Mucosa of gallbladder (tissue), 1 donor: Measurements from ENCODE around the gene ZYG11A. TPM values are rescaled to one million over a fixed set of nuclear protein-coding genes. Genes with fewer than 3 reads are reported as not detected.

Source experiments
- DNase-seq: peaks from one replicate; pipeline ENCODE4 v3.0.0-alpha.2; 2020; ENCODE audit warnings: low spot score
- total RNA-seq: library from RNA; stranded (reverse); gene quantifications from one replicate; pipeline ENCODE4 v1.2.1, GENCODE V29; 2021
- donor health status: DM: no; HTN: no; CAD: no.

Gene ZYG11A
- total RNA-seq, 1 donor from 2014 or later: 0.09 TPM

DNA sequence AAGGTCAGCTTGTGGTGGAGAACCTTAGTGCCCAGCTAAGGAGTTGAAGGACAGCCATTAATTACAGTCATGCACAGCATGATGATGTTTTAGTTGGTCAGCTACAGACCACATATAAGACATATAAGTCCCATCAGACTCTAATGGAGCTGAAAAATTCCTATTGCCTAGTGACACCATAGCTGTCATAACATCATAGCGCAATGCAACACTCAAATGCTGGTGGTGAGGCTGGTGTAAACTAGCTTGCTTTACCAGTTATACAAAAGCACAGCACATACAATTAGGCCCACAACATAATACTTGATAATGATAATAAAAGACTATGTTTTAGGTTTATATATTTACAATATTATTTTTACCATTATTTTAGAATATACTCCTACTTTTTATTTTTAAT is 75.0 kb downstream of the ZYG11A start:
- DNase-seq: no peak

DNA sequence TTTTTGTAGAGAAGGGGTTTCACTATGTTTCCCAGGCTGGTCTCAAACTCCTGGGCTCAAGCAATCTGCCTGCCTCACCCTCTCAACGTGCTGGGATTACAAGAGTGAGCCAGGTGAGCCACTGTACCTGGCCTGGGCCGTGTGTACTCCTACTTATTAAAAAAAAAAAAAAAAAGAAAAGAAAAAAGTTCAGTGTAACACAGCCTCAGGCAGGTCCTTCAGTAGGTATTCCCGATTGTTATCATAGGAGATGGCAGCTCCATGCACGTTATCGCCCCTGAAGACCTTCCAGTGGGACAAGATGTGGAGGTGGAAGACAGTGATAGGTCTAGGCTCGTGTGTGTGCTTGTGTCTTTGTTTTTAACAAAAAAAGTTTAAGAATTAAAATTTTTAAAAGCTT is 75.6 kb downstream of the ZYG11A start:
- no peak for DNase-seq

GRCh38 chr1:52919051-52919722 is 76.6 kb downstream of the ZYG11A start:
- no peak for DNase-seq

DNA sequence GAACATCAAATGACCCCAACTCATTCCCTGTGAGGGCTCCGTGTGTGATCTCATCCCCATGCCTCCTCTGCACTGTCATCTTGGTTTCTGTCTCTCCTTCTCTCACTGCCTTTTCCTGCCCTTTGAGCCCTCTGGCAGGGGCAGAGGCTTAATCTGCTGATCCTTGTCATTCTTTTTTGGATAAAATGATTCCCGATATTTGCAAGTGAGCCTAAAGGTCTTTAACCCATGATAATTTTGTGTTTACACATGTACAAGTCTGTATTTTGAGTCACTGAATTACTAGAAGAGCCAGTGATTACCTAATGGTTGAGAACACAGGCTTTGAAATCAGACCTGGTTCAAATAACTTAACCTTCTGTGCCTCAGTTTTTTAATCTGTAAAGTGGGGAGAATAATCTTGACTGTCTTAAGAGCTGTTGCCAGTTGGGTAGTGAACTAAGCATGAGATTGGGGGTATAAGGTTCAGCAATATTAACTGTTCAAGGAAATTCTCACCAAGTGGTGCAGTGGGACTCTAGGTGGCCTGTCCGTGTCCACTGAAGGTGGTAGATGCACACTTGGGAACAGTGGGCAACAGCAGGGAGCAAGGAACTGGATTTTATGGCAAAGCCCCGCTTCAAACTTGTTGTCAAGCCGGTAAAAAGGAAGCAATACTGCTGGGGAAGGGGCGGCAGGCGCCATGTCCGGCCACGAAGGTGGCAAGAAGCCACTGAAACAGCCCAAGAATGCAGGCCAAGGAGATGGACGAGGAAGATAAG is 77.3 kb downstream of the ZYG11A start:
- DNase-seq: no peak

GRCh38 chr1:52920791-52921291 is 78.3 kb downstream of the ZYG11A start:
- no peak for DNase-seq

- DNase-seq: no peak
These were observed 83.0 kb downstream of the ZYG11A start for GRCh38 chr1:52925571-52926005.

GRCh38 chr1:52926864-52927211 is 84.3 kb downstream of the ZYG11A start:
- no peak for DNase-seq

DNA sequence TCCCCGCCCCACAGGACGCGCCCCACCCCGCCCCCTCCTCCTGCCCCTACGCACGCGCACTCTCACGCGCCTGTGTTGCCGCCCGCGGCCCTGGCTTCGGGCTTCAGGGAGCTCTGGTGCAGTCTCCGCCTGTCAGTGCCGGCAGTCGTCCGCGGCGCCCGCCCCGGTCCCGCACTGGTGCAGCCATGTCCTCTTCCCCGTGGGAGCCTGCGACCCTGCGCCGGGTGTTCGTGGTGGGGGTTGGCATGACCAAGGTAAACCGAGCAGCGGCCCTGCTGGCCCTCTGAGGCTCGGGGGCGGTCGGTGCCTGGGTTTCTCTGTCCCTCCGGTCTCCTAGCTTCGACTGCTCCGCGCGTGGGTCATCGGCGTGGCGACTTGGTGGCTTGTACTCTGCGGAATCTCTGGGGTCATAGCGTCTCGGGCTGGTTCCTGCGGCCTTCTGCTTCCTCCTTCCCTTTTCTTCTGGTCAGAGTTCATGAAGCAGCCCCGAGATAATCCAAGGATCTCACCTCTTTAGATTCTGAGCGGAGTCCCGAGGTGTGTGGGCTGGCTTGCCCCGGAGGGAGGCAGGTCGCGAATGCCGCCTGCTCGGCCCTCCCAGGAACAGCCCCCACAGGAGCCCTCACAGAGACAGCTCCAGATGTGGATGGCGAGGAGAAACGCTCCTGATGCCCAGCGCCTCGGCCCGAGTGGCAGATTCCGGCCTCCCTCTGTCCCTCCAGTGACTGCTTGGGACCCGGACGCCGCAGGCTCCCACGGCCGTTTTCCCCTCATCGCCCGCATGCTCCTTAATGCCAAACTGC is 84.9 kb downstream of the ZYG11A start, which contains the start of gene SCP2:
Gene SCP2 (plus strand): TSS at position 65 of the 803 bp plus-strand sequence. CDS start 121 bp downstream, at position 186.
- peak; percentile 77 for DNase-seq

- no peak for DNase-seq
These were observed 85.5 kb downstream of the ZYG11A start for GRCh38 chr1:52928015-52928404.

- DNase-seq: no peak
These were observed 86.5 kb downstream of the ZYG11A start for GRCh38 chr1:52929019-52929418.

DNA sequence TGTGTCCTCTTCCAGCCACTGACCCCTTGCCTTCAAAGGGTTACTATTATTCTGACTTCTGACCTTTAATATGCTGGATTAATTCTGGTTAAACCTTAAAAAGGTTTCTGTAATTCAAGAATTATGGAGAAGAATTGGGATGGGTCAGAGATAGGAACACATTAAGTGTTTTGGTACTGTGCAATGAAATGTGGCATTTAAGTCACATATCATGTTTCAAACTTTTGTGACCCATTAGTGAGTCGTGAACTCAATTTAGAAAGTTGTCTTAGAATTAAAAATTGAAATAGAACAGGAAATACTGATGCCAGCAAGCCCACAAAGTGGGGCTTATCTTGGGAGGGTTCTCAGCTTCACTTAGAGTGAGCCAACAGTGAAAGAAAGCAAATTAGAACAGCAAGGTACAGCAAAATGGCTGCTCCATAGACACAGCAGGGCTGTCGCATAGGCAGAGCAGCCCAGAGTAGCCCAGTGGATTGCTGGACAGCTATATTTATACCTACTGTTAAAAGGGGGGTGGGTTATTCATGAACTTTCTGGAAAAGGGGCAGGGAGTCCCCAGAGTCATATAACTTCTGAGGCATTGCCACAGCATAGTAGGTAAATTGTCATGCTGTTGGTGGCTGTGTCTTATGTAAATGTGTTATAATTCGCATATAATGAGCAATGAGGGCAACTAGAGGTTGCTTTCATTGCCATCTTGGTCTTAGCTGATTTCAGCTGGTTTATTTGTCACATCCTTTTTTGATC is 95.0 kb downstream of the ZYG11A start:
- DNase-seq: no peak

DNA sequence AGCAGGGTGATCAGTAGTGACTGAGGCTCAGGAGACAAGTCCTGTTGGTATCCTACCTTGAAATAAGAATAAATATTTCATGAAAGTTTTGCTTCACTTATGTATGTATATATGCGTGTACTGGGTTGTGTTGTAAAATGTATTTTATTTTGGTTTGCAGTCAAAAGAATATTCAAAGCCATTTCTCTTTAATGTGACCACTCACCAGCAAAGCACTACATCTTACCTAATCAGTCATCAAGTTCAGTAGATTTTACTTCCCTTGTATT is 95.6 kb downstream of the ZYG11A start:
- DNase-seq: no peak

- no peak for DNase-seq
These were observed 101.4 kb downstream of the ZYG11A start for GRCh38 chr1:52943876-52944416.

DNA sequence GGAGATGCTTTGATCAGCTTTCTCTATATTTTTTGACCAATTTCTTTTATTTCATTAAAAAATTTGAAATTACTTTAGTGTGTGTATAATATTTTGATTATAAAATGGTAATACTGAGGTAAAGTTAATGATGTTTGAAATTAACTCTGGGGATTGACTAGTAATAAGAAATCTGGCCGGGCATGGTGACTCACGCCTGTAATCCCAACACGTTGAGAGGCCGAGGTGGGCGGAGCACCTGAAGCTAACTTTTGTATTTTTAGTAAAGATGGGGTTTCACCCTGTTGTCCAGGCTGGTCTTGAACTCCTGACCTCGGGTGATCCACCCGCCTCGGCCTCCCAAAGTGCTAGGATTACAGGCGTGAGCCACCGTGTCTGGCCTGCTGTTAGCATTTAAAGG is 102.0 kb downstream of the ZYG11A start:
- DNase-seq: no peak

Other genes starting within 250 kb of the ZYG11A start
- gene GPX7, start 240.4 kb upstream of the ZYG11A start, total RNA-seq: 8.6 TPM
- 3.2 TPM for gene SHISAL2A, start 209.6 kb upstream of the ZYG11A start, total RNA-seq
- gene COA7, start 144.4 kb upstream of the ZYG11A start, total RNA-seq: 13.7 TPM
- gene ZYG11B, start 116.3 kb upstream of the ZYG11A start, total RNA-seq: 38.7 TPM
- gene ECHDC2, start 79.0 kb downstream of the ZYG11A start, total RNA-seq: 227 TPM
- 208 TPM for gene SCP2, start 84.5 kb downstream of the ZYG11A start, total RNA-seq
- 250 TPM for gene PODN, start 219.5 kb downstream of the ZYG11A start, total RNA-seq